Epithelial cell of proximal tubule (primary cell): ENCODE results near the gene CCDC198. TPM values are rescaled to one million over a fixed set of nuclear protein-coding genes. Genes with fewer than 3 reads are reported as not detected.

Source experiments
- DNase-seq: peaks from one replicate; pipeline ENCODE4 v3.0.0-alpha.2; 2011; ENCODE audit warnings: low read depth
- H3K4me3 ChIP-seq: 2 replicates; pipeline ENCODE4 v1.5.1; 2011; ENCODE audit warnings: low read depth, mild to moderate bottlenecking, low read length
- total RNA-seq: library from RNA; depleted of rRNA; stranded (reverse); fragments of >200 nt; gene quantifications from 2 replicates; pipeline ENCODE4 v1.2.3, GENCODE V29; 2015
- TF ChIP-seq, protein P1 (sequence below): conservative IDR thresholded peaks from 2 replicates; pipeline ENCODE4 v1.5.1; 2012; ENCODE audit warnings: low read depth, mild to moderate bottlenecking, low read length

Gene CCDC198
- total RNA-seq, 1 donor from 2014 or later = 18.9 TPM

- DNase-seq = no peak
- peak overlapping the region; percentile 62 for H3K4me3 ChIP-seq
- TF ChIP-seq, protein P1, sequence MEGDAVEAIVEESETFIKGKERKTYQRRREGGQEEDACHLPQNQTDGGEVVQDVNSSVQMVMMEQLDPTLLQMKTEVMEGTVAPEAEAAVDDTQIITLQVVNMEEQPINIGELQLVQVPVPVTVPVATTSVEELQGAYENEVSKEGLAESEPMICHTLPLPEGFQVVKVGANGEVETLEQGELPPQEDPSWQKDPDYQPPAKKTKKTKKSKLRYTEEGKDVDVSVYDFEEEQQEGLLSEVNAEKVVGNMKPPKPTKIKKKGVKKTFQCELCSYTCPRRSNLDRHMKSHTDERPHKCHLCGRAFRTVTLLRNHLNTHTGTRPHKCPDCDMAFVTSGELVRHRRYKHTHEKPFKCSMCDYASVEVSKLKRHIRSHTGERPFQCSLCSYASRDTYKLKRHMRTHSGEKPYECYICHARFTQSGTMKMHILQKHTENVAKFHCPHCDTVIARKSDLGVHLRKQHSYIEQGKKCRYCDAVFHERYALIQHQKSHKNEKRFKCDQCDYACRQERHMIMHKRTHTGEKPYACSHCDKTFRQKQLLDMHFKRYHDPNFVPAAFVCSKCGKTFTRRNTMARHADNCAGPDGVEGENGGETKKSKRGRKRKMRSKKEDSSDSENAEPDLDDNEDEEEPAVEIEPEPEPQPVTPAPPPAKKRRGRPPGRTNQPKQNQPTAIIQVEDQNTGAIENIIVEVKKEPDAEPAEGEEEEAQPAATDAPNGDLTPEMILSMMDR = no peak
Observed at GRCh38 chr14:57491640-57492039, 2.0 kb downstream of the CCDC198 start.

GRCh38 chr14:57487771-57488170, 5.9 kb downstream of the CCDC198 start:
- TF ChIP-seq, protein P1 = no peak
- H3K4me3 ChIP-seq = peak overlapping the region; percentile 32
- peak; percentile 82 for DNase-seq

DNA sequence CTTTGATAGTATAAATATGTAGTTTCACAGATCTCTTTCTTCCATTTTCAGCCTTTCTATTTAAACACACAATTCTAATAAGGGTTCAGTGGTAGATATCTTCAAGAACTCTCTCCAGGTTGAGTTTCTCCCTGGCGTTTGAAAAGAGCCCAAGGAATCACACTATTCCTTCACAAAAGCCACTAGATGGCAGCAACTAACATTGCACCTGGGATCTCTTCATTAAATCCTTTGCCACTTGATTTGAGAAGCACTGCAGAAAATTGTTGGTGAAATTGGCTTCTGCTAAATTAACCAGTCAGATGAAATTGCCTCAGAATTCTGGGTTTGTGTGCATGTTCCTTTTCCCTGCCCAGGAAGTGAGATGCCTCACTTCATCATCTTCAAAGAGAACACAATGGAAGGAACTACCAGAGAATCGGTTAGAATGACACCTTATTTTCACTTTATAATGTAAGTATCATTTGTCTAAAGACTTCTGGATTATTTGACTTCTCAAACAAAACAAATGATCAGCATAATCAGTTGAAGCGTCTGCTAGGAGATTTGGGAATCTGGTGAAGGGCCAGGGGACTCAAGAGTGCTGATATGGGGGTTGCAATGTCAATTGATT, 6.8 kb downstream of the CCDC198 start:
- H3K4me3 ChIP-seq = peak overlapping the region; percentile 32
- DNase-seq = peak; percentile 52
- TF ChIP-seq, protein P1 = peak; percentile 82

DNA sequence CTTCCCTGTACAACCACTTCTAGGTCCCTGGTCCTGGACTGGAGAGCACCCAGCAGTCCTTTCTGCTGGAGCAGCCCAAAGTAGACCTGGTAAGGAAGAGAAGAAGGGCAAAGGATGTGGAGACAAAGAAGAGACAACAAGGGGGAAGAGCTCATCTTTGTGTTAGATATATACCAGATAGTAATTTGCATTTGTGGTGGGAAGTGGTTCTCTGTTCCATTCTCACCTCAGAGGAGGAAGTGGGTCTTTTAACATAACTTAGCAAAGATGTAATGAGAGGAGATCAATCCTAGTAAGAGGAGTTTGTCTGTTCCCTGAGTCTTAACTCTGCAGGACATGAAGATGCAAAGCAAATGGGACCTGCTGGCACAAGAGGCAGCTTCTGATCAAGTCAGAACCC, 8.0 kb downstream of the CCDC198 start:
- DNase-seq = no peak
- TF ChIP-seq, protein P1 = no peak
- H3K4me3 ChIP-seq = no peak overlapping the region

GRCh38 chr14:57482120-57482519, 11.5 kb downstream of the CCDC198 start:
- no peak for DNase-seq
- H3K4me3 ChIP-seq = no peak overlapping the region
- TF ChIP-seq, protein P1 = no peak

- TF ChIP-seq, protein P1 = peak; percentile 28
- no peak overlapping the region for H3K4me3 ChIP-seq
- peak; percentile 62 for DNase-seq
Observed at GRCh38 chr14:57480051-57480450, 13.6 kb downstream of the CCDC198 start.

DNA sequence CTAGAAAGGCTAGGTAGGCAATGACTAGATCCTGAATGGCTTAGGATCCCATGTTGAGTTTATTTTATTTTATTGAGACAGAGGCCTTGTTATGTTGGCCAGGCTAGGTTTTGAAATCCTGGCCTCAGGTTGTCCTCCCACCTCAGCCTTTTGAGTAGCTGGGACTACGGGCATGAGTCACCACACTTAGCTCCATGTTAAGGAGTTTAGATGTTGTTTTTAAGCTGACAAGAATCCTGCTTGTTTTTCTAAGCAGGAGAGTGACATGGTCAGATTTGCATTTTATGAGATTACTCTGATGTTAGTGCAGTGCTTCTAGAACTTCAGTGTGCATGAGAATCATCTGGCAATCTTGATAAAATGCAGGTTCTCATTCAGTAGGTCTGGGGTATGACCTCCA, 14.5 kb downstream of the CCDC198 start:
- TF ChIP-seq, protein P1 = no peak
- DNase-seq = peak; percentile 55
- H3K4me3 ChIP-seq = no peak overlapping the region
